ENCODE results near the gene LRRC4C. TPM values are rescaled to one million over a fixed set of nuclear protein-coding genes. Genes with fewer than 3 reads are reported as not detected.

The LRRC4C gene
- total RNA-seq, 6 experiments from 2014 or later, result 0.25 to 0.43 (median 0.27) TPM

- Histone ChIP-seq H3K9me3 (no peaks in the 10 kb centered on the region), H3K4me1 (no peaks in the 10 kb centered on the region), H3K36me3 (no peaks in the 10 kb centered on the region), H3K27ac (no peak overlapping the region), H3K27me3 (no peaks in the 10 kb centered on the region), H3K4me3 (no peak overlapping the region)
- DNase-seq (no peak), ATAC-seq (no peak)
- 95% methylated on average over 2 of the region's 2 CpGs for WGBS (ENCODE audit: insufficient coverage, low coverage, low lambda C conversion rate, missing lambda C conversion rate)
- intact Hi-C loops (cut with DNase I), result no loop called here
- TF ChIP-seq, protein P1, sequence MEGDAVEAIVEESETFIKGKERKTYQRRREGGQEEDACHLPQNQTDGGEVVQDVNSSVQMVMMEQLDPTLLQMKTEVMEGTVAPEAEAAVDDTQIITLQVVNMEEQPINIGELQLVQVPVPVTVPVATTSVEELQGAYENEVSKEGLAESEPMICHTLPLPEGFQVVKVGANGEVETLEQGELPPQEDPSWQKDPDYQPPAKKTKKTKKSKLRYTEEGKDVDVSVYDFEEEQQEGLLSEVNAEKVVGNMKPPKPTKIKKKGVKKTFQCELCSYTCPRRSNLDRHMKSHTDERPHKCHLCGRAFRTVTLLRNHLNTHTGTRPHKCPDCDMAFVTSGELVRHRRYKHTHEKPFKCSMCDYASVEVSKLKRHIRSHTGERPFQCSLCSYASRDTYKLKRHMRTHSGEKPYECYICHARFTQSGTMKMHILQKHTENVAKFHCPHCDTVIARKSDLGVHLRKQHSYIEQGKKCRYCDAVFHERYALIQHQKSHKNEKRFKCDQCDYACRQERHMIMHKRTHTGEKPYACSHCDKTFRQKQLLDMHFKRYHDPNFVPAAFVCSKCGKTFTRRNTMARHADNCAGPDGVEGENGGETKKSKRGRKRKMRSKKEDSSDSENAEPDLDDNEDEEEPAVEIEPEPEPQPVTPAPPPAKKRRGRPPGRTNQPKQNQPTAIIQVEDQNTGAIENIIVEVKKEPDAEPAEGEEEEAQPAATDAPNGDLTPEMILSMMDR (IDR thresholded peaks at IDR 0.05), result no peak
- TF ChIP-seq POLR2A (IDR thresholded peaks at IDR 0.05), result no peak
Observed at GRCh38 chr11:40240284-40240683, 1219.2 kb downstream of the LRRC4C start.

DNA sequence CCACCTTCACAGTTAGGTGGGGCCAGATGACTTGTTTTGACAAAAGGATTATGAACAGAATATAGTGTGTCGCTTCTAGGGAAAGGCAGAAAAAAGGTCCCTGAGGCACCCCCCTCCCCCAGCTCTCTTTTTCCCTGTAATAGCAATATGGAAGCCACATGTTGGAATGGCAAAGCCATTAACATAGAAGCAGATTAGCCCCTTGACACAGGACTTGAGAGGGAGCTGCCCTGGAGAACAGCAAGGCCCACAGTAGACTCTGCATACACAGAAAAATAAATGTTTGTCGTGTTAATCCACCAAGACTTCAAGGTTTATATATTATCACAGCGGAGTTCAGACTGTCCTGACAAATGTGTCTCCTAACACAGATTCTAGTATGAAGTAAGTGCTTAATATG lies 1222.9 kb downstream of the LRRC4C start:
- ATAC-seq, result no peak
- Histone ChIP-seq H3K4me1 (no peaks in the 10 kb centered on the region), H3K27me3 (no peaks in the 10 kb centered on the region), H3K9me3 (no peaks in the 10 kb centered on the region), H3K4me3 (no peak overlapping the region), H3K36me3 (no peaks in the 10 kb centered on the region), H3K27ac (no peak overlapping the region)
- WGBS (ENCODE audit: insufficient coverage, low coverage, low lambda C conversion rate, missing lambda C conversion rate), result 64% methylated on average over 3 of the region's 3 CpGs
- intact Hi-C loops (cut with DNase I), result no loop called here
- TF ChIP-seq, protein P1 (IDR thresholded peaks at IDR 0.05), result no peak
- TF ChIP-seq POLR2A (IDR thresholded peaks at IDR 0.05), result no peak
- DNase-seq, result no peak

- Histone ChIP-seq H3K9me3 (no peaks in the 10 kb centered on the region), H3K27ac (no peak overlapping the region), H3K4me3 (no peak overlapping the region), H3K27me3 (no peaks in the 10 kb centered on the region), H3K36me3 (no peaks in the 10 kb centered on the region), H3K4me1 (no peaks in the 10 kb centered on the region)
- TF ChIP-seq, protein P1 (IDR thresholded peaks at IDR 0.05), result no peak
- no peak for TF ChIP-seq POLR2A (IDR thresholded peaks at IDR 0.05)
- WGBS (ENCODE audit: insufficient coverage, low coverage, low lambda C conversion rate, missing lambda C conversion rate), result 61% methylated on average over 3 of the region's 3 CpGs
- intact Hi-C loops (cut with DNase I), result no loop called here
- no peak for ATAC-seq
- DNase-seq, result no peak
Observed at GRCh38 chr11:40235841-40236240, 1223.6 kb downstream of the LRRC4C start.

GRCh38 chr11:40230821-40231220 lies 1228.6 kb downstream of the LRRC4C start:
- Histone ChIP-seq H3K27me3 (no peaks in the 10 kb centered on the region), H3K36me3 (no peaks in the 10 kb centered on the region), H3K27ac (no peak overlapping the region), H3K4me3 (no peak overlapping the region), H3K4me1 (no peaks in the 10 kb centered on the region), H3K9me3 (no peaks in the 10 kb centered on the region)
- 52% methylated on average over 2 of the region's 2 CpGs for WGBS (ENCODE audit: insufficient coverage, low coverage, low lambda C conversion rate, missing lambda C conversion rate)
- intact Hi-C loops (cut with DNase I), result no loop called here
- TF ChIP-seq, protein P1 (IDR thresholded peaks at IDR 0.05), result no peak
- TF ChIP-seq POLR2A (IDR thresholded peaks at IDR 0.05), result no peak
- ATAC-seq, result no peak
- no peak for DNase-seq

- H3K4me3 ChIP-seq, result no peak overlapping the region
- DNase-seq, result no peak
- no peaks in the 10 kb centered on the region for H3K27me3 ChIP-seq
- H3K4me1 ChIP-seq, result no peaks in the 10 kb centered on the region
- ATAC-seq, result no peak
- no peaks in the 10 kb centered on the region for H3K36me3 ChIP-seq
- intact Hi-C loops (cut with DNase I), result no loop called here
- H3K27ac ChIP-seq, result no peak overlapping the region
- TF ChIP-seq POLR2A (IDR thresholded peaks at IDR 0.05), result no peak
- TF ChIP-seq, protein P1 (IDR thresholded peaks at IDR 0.05), result no peak
- WGBS (ENCODE audit: insufficient coverage, low coverage, low lambda C conversion rate, missing lambda C conversion rate), result 34% methylated on average over 3 of the region's 3 CpGs
- no peaks in the 10 kb centered on the region for H3K9me3 ChIP-seq
Observed at GRCh38 chr11:40228662-40229061, 1230.8 kb downstream of the LRRC4C start.
